ENCODE measurements around the gene PIP5K1C.

Gene PIP5K1C

GRCh38 chr19:3721131-3721886 lies 21.0 kb upstream of the PIP5K1C start:
- peak; percentile 94 for DNase-seq (ENCODE audit: low spot score)

GRCh38 chr19:3720349-3720917 lies 20.2 kb upstream of the PIP5K1C start:
- no peak for DNase-seq (ENCODE audit: low spot score)

- DNase-seq (ENCODE audit: low spot score), result no peak
Measured at GRCh38 chr19:3719868-3720267, 19.6 kb upstream of the PIP5K1C start.

- no peak for DNase-seq (ENCODE audit: low spot score)
Measured at GRCh38 chr19:3716147-3716668, 15.9 kb upstream of the PIP5K1C start.

GRCh38 chr19:3712663-3713611 lies 12.7 kb upstream of the PIP5K1C start:
- DNase-seq (ENCODE audit: low spot score), result no peak

- no peak for DNase-seq (ENCODE audit: low spot score)
Measured at GRCh38 chr19:3710265-3710812, 10.1 kb upstream of the PIP5K1C start.

GRCh38 chr19:3708207-3708931 lies 8.1 kb upstream of the PIP5K1C start, which contains the start of gene TJP3:
TSS of gene TJP3 (plus strand) at chr19:3708384. CDS start at chr19:3728433, 20,049 bp downstream.
- no peak for DNase-seq (ENCODE audit: low spot score)

- DNase-seq (ENCODE audit: low spot score), result no peak
Measured at GRCh38 chr19:3707868-3708206, 7.6 kb upstream of the PIP5K1C start.

- DNase-seq (ENCODE audit: low spot score), result no peak
Measured at GRCh38 chr19:3701200-3701599, 932 bp upstream of the PIP5K1C start.

GRCh38 chr19:3699741-3700241 lies 477 bp downstream of the PIP5K1C start:
- no peak for DNase-seq (ENCODE audit: low spot score)

GRCh38 chr19:3698974-3699740 lies 1.1 kb downstream of the PIP5K1C start:
- no peak for DNase-seq (ENCODE audit: low spot score)

GRCh38 chr19:3698386-3698950 lies 1.8 kb downstream of the PIP5K1C start:
- DNase-seq (ENCODE audit: low spot score), result no peak

GRCh38 chr19:3697671-3698385 lies 2.4 kb downstream of the PIP5K1C start:
- no peak for DNase-seq (ENCODE audit: low spot score)

GRCh38 chr19:3697094-3697493 lies 3.2 kb downstream of the PIP5K1C start:
- no peak for DNase-seq (ENCODE audit: low spot score)

- DNase-seq (ENCODE audit: low spot score), result no peak
Measured at GRCh38 chr19:3696660-3696995, 3.6 kb downstream of the PIP5K1C start.

- DNase-seq (ENCODE audit: low spot score), result no peak
Measured at GRCh38 chr19:3695986-3696659, 4.1 kb downstream of the PIP5K1C start.

GRCh38 chr19:3695124-3695733 lies 5.0 kb downstream of the PIP5K1C start:
- no peak for DNase-seq (ENCODE audit: low spot score)

- no peak for DNase-seq (ENCODE audit: low spot score)
Measured at GRCh38 chr19:3694361-3695123, 5.7 kb downstream of the PIP5K1C start.
